Neural crest cell (in vitro differentiated cells): ENCODE measurements around the gene LPP. TPM values are rescaled to one million over a fixed set of nuclear protein-coding genes. Genes with fewer than 3 reads are reported as not detected.

ENCODE experiments used
- DNase-seq: peaks from one replicate; pipeline ENCODE4 v3.0.0; 2021; ENCODE audit warnings: low read depth, mixed read lengths, low spot score
- H3K27ac Mint-ChIP-seq: one replicate; pipeline ENCODE4 v1.8.0; 2021; ENCODE audit warnings: mild to moderate bottlenecking, mixed read lengths; ENCODE audit not compliant: unreplicated experiment
- H3K27me3 Mint-ChIP-seq: 2 replicates; pipeline ENCODE4 v1.8.0; 2021; ENCODE audit warnings: low read depth, mild to moderate bottlenecking, mixed read lengths
- H3K36me3 Mint-ChIP-seq: 2 replicates; pipeline ENCODE4 v1.8.0; 2021; ENCODE audit warnings: low read depth, mild to moderate bottlenecking, mixed read lengths
- H3K4me1 Mint-ChIP-seq: 2 replicates; pipeline ENCODE4 v1.8.0; 2021; ENCODE audit warnings: mixed read lengths
- H3K4me3 Mint-ChIP-seq: one replicate; pipeline ENCODE4 v1.8.0; 2021; ENCODE audit warnings: mild to moderate bottlenecking, mixed read lengths
- H3K9me3 Mint-ChIP-seq: 2 replicates; pipeline ENCODE4 v1.8.0; 2021; ENCODE audit warnings: mixed read lengths
- CTCF ChIP-seq: fragments of 200-600 bp; sonication (generic); conservative IDR thresholded peaks from 2 replicates; pipeline ENCODE4 v1.5.0; 2021; ENCODE audit warnings: antibody characterized with exemption, mild to moderate bottlenecking
- total RNA-seq: library from RNA; stranded (reverse); gene quantifications from 2 replicates; pipeline ENCODE4 v1.2.1, GENCODE V29; 2021

Gene LPP
- total RNA-seq, 1 donor from 2014 or later = 38.7 TPM

- Mint-ChIP-seq H3K9me3 (no peaks in the 10 kb centered on the region), H3K4me3 (no peak overlapping the region), H3K36me3 (no peaks in the 10 kb centered on the region), H3K27me3 (peaks cover 5% of the 10 kb centered on the region), H3K4me1 (peaks cover 19% of the 10 kb centered on the region), H3K27ac (no peak overlapping the region)
- no peak for TF ChIP-seq CTCF
- DNase-seq = no peak
Measured at GRCh38 chr3:188149587-188149986, 4.4 kb upstream of the LPP start.

GRCh38 chr3:188150982-188151381, 3.0 kb upstream of the LPP start:
- Mint-ChIP-seq H3K4me3 (peak overlapping the region; percentile 69), H3K27me3 (peaks cover 5% of the 10 kb centered on the region)

GRCh38 chr3:188151438-188151837, 2.5 kb upstream of the LPP start:
- no peak for DNase-seq
- no peaks in the 10 kb centered on the region for H3K9me3 Mint-ChIP-seq
- no peaks in the 10 kb centered on the region for H3K36me3 Mint-ChIP-seq
- peaks cover 5% of the 10 kb centered on the region for H3K27me3 Mint-ChIP-seq
- peaks cover 33% of the 10 kb centered on the region for H3K4me1 Mint-ChIP-seq
- no peak overlapping the region for H3K4me3 Mint-ChIP-seq
- no peak for TF ChIP-seq CTCF
- H3K27ac Mint-ChIP-seq = no peak overlapping the region

More at GRCh38 chr3:188150982-188151381, 3.0 kb upstream of the LPP start:
- no peak for TF ChIP-seq CTCF
- Mint-ChIP-seq H3K4me1 (peaks cover 29% of the 10 kb centered on the region), H3K36me3 (no peaks in the 10 kb centered on the region), H3K27ac (no peak overlapping the region), H3K9me3 (no peaks in the 10 kb centered on the region)
- no peak for DNase-seq

- no peak for TF ChIP-seq CTCF
- Mint-ChIP-seq H3K27me3 (peaks cover 5% of the 10 kb centered on the region), H3K4me3 (peak overlapping the region; percentile 97), H3K27ac (peak overlapping the region; percentile 99), H3K4me1 (peaks cover 42% of the 10 kb centered on the region), H3K36me3 (no peaks in the 10 kb centered on the region), H3K9me3 (no peaks in the 10 kb centered on the region)
- peak; percentile 15 for DNase-seq
Measured at GRCh38 chr3:188152660-188153436, 1.1 kb upstream of the LPP start.

- DNase-seq = peak; percentile 65
- H3K9me3 Mint-ChIP-seq = no peaks in the 10 kb centered on the region
- no peaks in the 10 kb centered on the region for H3K36me3 Mint-ChIP-seq
- peaks cover 48% of the 10 kb centered on the region for H3K4me1 Mint-ChIP-seq
- peak overlapping the region; percentile 99 for H3K27ac Mint-ChIP-seq
- peaks cover 5% of the 10 kb centered on the region for H3K27me3 Mint-ChIP-seq
- TF ChIP-seq CTCF = peak; percentile 15
- peak overlapping the region; percentile 97 for H3K4me3 Mint-ChIP-seq
Measured at GRCh38 chr3:188153437-188154013, 432 bp upstream of the LPP start.
